ENCODE results near the gene ERBB2. TPM values are rescaled to one million over a fixed set of nuclear protein-coding genes. Genes with fewer than 3 reads are reported as not detected.

ERBB2 gene
- total and polyA plus RNA-seq, 10 of the 15 experiments (the other 5 are each of a cell fraction or from before 2014, with no cell fraction given), result 0.39 to 7.0 (median 4.3) TPM

- TF ChIP-seq NKRF (conservative IDR thresholded peaks at IDR 0.05) (peak; percentile 80; the same call in 1 of the 2 replicates), LARP7 (IDR thresholded peaks at IDR 0.05) (peak; percentile 73), MAX (IDR thresholded peaks at IDR 0.05; ENCODE audit: low read depth, low read length) (peak; percentile 92), CHD4 (IDR thresholded peaks at IDR 0.05) (no peak), ZBTB11 (CRISPR knock-in tag; IDR thresholded peaks at IDR 0.05) (no peak), FOXK2 (IDR thresholded peaks at IDR 0.05) (no peak), E2F8 (IDR thresholded peaks at IDR 0.05; ENCODE audit: low read depth, partially characterized antibody) (no peak), TCF3 (IDR thresholded peaks at IDR 0.05; ENCODE audit: borderline replicate concordance, insufficient read depth, low read depth, low read length) (0 out of 2 replicates have a peak, but pooled peaks have one; percentile 49), BACH1 (IDR thresholded peaks at IDR 0.05; ENCODE audit: borderline replicate concordance) (peak; percentile 78), CHD2 (IDR thresholded peaks at IDR 0.05; ENCODE audit: borderline replicate concordance, low read depth, low read length) (no peak; the same call in 1 of the 2 replicates), ATF7 (IDR thresholded peaks at IDR 0.05; ENCODE audit: low read depth) (no peak), SMAD1 (IDR thresholded peaks at IDR 0.05; ENCODE audit: low read depth, partially characterized antibody) (no peak), MEF2A (IDR thresholded peaks at IDR 0.05; ENCODE audit: insufficient read depth, low read depth, low read length) (no peak), ZNF274 (IDR thresholded peaks at IDR 0.05; ENCODE audit: insufficient read depth, insufficient read length) (no peak), ZNF207 (IDR thresholded peaks at IDR 0.05; ENCODE audit: borderline replicate concordance) (peak; percentile 31; the same call in 1 of the 2 replicates), ZBTB33 (IDR thresholded peaks at IDR 0.05) (no peak), ESRRA (IDR thresholded peaks at IDR 0.05; ENCODE audit: low read length) (no peak), MXI1 (IDR thresholded peaks at IDR 0.05; ENCODE audit: low read depth, low read length) (peak; percentile 32)
These were observed 30.4 kb downstream of the ERBB2 start, which contains the start of gene MIEN1 (continued) for GRCh38 chr17:39730095-39730921.
